ENCODE results near the gene TMEM94. TPM values are rescaled to one million over a fixed set of nuclear protein-coding genes. Genes with fewer than 3 reads are reported as not detected.
A peak's percentile ranks its signal among the peaks of the same experiment; 100 is the strongest.

TMEM94 gene
- total and polyA plus RNA-seq, 2 of the 8 experiments (the other 6 are each of a cell fraction or from before 2014, with no cell fraction given): 54.8 to 69.9 TPM

DNA sequence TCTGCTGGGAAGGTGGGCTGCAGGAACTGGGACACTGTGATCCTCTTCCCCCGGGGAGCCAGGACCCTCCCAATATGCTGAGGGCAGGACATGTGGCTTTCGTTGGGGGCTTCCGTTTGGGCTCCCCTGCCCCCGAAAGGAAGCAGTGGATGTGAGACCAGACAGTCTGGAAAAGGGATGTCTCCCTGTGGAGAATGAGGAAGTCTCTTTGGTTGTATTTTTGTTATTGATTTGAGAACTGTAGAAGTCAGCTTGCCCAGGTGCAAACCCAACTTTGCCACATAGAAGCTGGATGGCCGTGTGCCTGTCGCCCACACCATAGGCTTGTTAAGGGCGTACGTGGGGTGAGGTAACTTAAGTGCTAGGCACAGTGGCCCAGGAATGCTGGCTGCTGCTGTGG, 87.8 kb downstream of the TMEM94 start:
- no peak overlapping the region for H3K4me2 ChIP-seq (ENCODE audit: insufficient read depth in 1 of 2, low read depth in 2 of 2, low read length in 2 of 2)
- H2BK20ac ChIP-seq (ENCODE audit: low read length): no peak overlapping the region; the same call in 1 of the 2 replicates
- POLR2A ChIA-PET (ENCODE audit: partially characterized antibody): interaction anchor here (2.8 kb wide), 1 partner anchor 15 kb away, joined by 12 read pairs; no protein-coding TSS in a partner anchor
- H2BK15ac ChIP-seq (ENCODE audit: low read length): peak overlapping the region; percentile 29; the same call in 1 of the 2 replicates
- H3K9me3 ChIP-seq (ENCODE audit: insufficient read depth in 2 of 2, low read depth in 1 of 2, low read length in 1 of 2): no peaks in the 10 kb centered on the region
- 0 out of 2 replicates have a peak overlapping the region, but pooled peaks have one; percentile 17 for H2BK12ac ChIP-seq (ENCODE audit: low read depth, low read length)
- no peaks in the 10 kb centered on the region for H3K36me3 ChIP-seq (ENCODE audit: control insufficient read depth in 2 of 4, insufficient read depth in 4 of 4, low read length in 3 of 4)
- H2BK120ac ChIP-seq (replicated peaks; ENCODE audit: low read depth, low read length): no peak overlapping the region
- no peak overlapping the region for H4K5ac ChIP-seq (ENCODE audit: insufficient read length, low read depth, low read length)
- peak overlapping the region; percentile 54 for H3K4ac ChIP-seq (replicated peaks; ENCODE audit: insufficient read length, low read depth, low read length)
- no peaks in the 10 kb centered on the region for H3K23me2 ChIP-seq (ENCODE audit: low read depth, low read length)
- H3K4me3 ChIP-seq (ENCODE audit: extremely low read depth in 1 of 4, insufficient read depth in 2 of 4, low read depth in 3 of 4, low read length in 4 of 4): no peak overlapping the region
- H2BK5ac ChIP-seq (ENCODE audit: low read depth, low read length): no peak overlapping the region
- H3K4me1 ChIP-seq (replicated peaks in 1 of 4; ENCODE audit: control insufficient read depth in 3 of 4, insufficient read depth in 4 of 4, low read length in 3 of 4): peaks cover 2 to 18% (median 5%) of the 10 kb centered on the region in 4 experiments
- H4K20me1 ChIP-seq (replicated peaks in 1 of 2; ENCODE audit: control insufficient read depth in 1 of 2, insufficient read depth in 2 of 2, low read length in 2 of 2): peaks cover 0 to 5% of the 10 kb centered on the region in 2 experiments
- H2AFZ ChIP-seq (ENCODE audit: low read length): no peak overlapping the region
- H2AK5ac ChIP-seq (ENCODE audit: low read depth, low read length): no peak overlapping the region
- no peak overlapping the region for H3K23ac ChIP-seq (ENCODE audit: insufficient read length)
- no peaks in the 10 kb centered on the region; a peak in 1 of 4 replicates for H3K79me2 ChIP-seq (ENCODE audit: control insufficient read depth in 1 of 2, insufficient read depth in 2 of 2, low read length in 2 of 2)
- WGBS, 2 experiments (ENCODE audit: extremely low coverage in 1 of 2, insufficient coverage in 1 of 2, insufficient read length in 1 of 2, insufficient replicate concordance in 2 of 2, low coverage in 1 of 2, low lambda C conversion rate in 2 of 2, missing lambda C conversion rate in 1 of 2): 83% methylated on average over 8 of the region's 8 CpGs; no CpG with 5 or more reads in 1 of the 2 experiments
- peaks cover 2% of the 10 kb centered on the region; the same call in 1 of the 2 replicates for H3K79me1 ChIP-seq (ENCODE audit: low read depth, low read length)
- H4K91ac ChIP-seq (replicated peaks; ENCODE audit: insufficient read length, low read length): no peak overlapping the region
- H3K9ac ChIP-seq (replicated peaks in 1 of 4; ENCODE audit: extremely low read depth in 1 of 4, low read depth in 3 of 4, low read length in 3 of 4): no peak overlapping the region
- DNase-seq (ENCODE audit: low read depth in 1 of 2, low spot score in 2 of 2) (no peak), FAIRE-seq (no peak)
- H3K27me3 ChIP-seq (replicated peaks in 1 of 4; ENCODE audit: control insufficient read depth in 3 of 4, extremely low read depth in 1 of 4, insufficient read depth in 3 of 4, low read length in 3 of 4): no peaks in the 10 kb centered on the region
- H3K27ac ChIP-seq (ENCODE audit: low read depth, low read length): no peak overlapping the region
- CTCF ChIA-PET (ENCODE audit: partially characterized antibody): interaction anchor here (1.5 to 4.5 kb wide), 3 partner anchors 9 to 273 kb away, joined by 3 to 27 read pairs (median 8); partner anchors contain the start of gene MIF4GD
- H4K8ac ChIP-seq (ENCODE audit: extremely low read depth, insufficient read depth, low read length): no peak overlapping the region; the same call in 1 of the 2 replicates
- H3K18ac ChIP-seq (ENCODE audit: extremely low read depth, low read length): peak overlapping the region; percentile 19; the same call in 1 of the 2 replicates
- H3K56ac ChIP-seq (replicated peaks; ENCODE audit: insufficient read length, low read depth, low read length): no peak overlapping the region
- no peak overlapping the region for H3K14ac ChIP-seq (ENCODE audit: insufficient read length)
- TF ChIP-seq SIRT6 (IDR thresholded peaks at IDR 0.05; ENCODE audit: low read length) (no peak), SIN3A (conservative IDR thresholded peaks at IDR 0.05 in 1 of 2, IDR thresholded peaks at IDR 0.05 in 1 of 2; ENCODE audit: low read depth in 1 of 2, low read length in 2 of 2) (no peak), MAFK (IDR thresholded peaks at IDR 0.05; ENCODE audit: low read depth, low read length) (no peak), EP300 (IDR thresholded peaks at IDR 0.05; ENCODE audit: borderline replicate concordance in 1 of 2, low read depth in 2 of 2, low read length in 2 of 2) (no peak), FOSL1 (IDR thresholded peaks at IDR 0.05; ENCODE audit: insufficient read depth, low read depth, low read length) (no peak), HDAC6 (IDR thresholded peaks at IDR 0.05; ENCODE audit: low read depth, low read length) (no peak), RXRA (IDR thresholded peaks at IDR 0.05; ENCODE audit: insufficient read depth, low read depth, low read length) (no peak), NANOG (IDR thresholded peaks at IDR 0.05; ENCODE audit: insufficient read depth, low read depth, low read length, poor library complexity, severe bottlenecking) (no peak), EZH2 (IDR thresholded peaks at IDR 0.05; ENCODE audit: low read depth, low read length, severe bottlenecking) (no peak)
- TF ChIP-seq, protein P1, sequence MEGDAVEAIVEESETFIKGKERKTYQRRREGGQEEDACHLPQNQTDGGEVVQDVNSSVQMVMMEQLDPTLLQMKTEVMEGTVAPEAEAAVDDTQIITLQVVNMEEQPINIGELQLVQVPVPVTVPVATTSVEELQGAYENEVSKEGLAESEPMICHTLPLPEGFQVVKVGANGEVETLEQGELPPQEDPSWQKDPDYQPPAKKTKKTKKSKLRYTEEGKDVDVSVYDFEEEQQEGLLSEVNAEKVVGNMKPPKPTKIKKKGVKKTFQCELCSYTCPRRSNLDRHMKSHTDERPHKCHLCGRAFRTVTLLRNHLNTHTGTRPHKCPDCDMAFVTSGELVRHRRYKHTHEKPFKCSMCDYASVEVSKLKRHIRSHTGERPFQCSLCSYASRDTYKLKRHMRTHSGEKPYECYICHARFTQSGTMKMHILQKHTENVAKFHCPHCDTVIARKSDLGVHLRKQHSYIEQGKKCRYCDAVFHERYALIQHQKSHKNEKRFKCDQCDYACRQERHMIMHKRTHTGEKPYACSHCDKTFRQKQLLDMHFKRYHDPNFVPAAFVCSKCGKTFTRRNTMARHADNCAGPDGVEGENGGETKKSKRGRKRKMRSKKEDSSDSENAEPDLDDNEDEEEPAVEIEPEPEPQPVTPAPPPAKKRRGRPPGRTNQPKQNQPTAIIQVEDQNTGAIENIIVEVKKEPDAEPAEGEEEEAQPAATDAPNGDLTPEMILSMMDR (IDR thresholded peaks at IDR 0.05; ENCODE audit: control extremely low read depth in 1 of 3, insufficient read depth in 1 of 3, low read depth in 1 of 3, low read length in 3 of 3): no peak

All from H1 (cell line).